GM08714 (cell line): ENCODE data around the gene VSIG4.

Experiments used
- H3K4me3 ChIP-seq: fragments of 200-500 bp; sonication (Bioruptor generic); 2 replicates; pipeline ENCODE4 v1.5.1; 2014; ENCODE audit warnings: mild to moderate bottlenecking, low read length, inconsistent platforms
- ZNF274 ChIP-seq: IDR thresholded peaks from 2 replicates; pipeline ENCODE4 v1.6.1; 2012; ENCODE audit warnings: mild to moderate bottlenecking, low read depth, low read length

The VSIG4 gene

GRCh38 chrX:66008328-66008970 is 31.4 kb downstream of the VSIG4 start:
- no peak for TF ChIP-seq ZNF274
- no peak overlapping the region for H3K4me3 ChIP-seq

DNA sequence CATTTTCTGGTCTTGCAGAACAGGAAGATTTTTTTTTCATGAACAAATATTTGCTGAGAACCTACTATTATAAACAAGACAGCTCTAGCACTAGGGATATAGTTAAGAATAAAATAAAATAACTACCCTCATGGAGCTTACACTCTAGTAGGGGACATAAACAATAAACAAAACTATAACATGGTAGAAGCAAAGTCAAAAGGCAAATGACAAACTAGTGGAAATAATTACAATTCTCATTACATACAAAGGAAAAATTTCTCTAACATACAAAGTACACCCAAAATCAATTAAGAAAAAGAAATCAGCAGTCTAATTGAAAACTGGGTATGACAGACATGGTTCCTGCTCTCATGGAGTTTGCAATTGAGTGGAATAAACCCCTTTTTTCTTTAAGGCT is 32.0 kb downstream of the VSIG4 start:
- TF ChIP-seq ZNF274: no peak
- no peak overlapping the region for H3K4me3 ChIP-seq

GRCh38 chrX:66005830-66006449 is 33.9 kb downstream of the VSIG4 start:
- H3K4me3 ChIP-seq: no peak overlapping the region
- no peak for TF ChIP-seq ZNF274

GRCh38 chrX:66004928-66005829 is 34.7 kb downstream of the VSIG4 start:
- H3K4me3 ChIP-seq: no peak overlapping the region
- TF ChIP-seq ZNF274: no peak

GRCh38 chrX:66002824-66003680 is 36.8 kb downstream of the VSIG4 start:
- H3K4me3 ChIP-seq: no peak overlapping the region
- TF ChIP-seq ZNF274: no peak

DNA sequence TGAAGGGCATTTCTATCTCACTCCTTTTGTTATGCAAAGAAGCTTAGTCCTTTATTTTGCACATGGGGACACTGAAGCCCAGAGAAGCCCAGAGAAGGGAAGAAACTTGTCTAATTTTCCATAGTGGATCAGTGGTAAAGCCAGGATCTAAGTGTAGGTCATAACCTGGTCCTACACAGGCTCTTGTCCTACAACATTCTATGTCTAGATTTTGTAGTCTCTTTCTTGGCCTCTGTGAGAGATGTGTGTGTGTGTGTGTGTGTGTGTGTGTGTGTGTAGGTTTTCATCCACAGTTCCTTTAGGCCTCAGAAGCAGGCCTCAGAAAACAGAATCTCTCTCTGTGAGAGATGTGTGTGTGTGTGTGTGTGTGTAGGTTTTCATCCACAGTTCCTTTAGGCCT is 38.3 kb downstream of the VSIG4 start:
- no peak for TF ChIP-seq ZNF274
- H3K4me3 ChIP-seq: no peak overlapping the region

- TF ChIP-seq ZNF274: no peak
- no peak overlapping the region for H3K4me3 ChIP-seq
Observed at GRCh38 chrX:66000628-66001272, 39.1 kb downstream of the VSIG4 start.

- H3K4me3 ChIP-seq: no peak overlapping the region
- TF ChIP-seq ZNF274: no peak
Observed at GRCh38 chrX:66000178-66000577, 39.7 kb downstream of the VSIG4 start.

DNA sequence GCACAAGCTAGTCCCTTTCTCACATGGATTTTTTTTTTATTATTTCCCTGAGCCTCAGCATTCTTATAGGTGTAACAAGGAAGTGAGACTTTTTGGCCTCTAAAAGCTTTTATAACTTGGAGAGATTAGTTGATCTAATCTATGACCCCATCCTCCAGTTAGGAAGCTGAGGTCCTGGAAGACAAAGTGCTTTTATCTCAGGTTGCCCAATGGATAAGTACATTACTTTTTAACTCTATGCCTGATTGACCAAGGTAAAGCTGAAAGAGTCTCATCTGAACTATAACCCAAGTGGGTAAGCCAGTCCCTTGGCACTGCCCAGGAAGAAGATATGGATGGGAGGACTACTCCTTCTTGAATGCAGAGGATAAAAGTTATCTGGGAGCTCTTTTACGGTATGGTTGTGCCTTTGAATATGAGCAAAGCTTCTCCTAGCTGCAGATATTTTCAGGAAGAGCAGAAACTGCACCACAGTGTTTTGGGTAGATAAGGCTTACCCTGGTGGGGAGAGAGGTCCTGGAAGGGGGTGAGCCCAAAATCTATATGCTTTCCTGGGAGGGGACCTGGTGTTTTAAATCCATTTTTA is 40.2 kb downstream of the VSIG4 start:
- TF ChIP-seq ZNF274: no peak
- H3K4me3 ChIP-seq: no peak overlapping the region

- no peak overlapping the region for H3K4me3 ChIP-seq
- no peak for TF ChIP-seq ZNF274
Observed at GRCh38 chrX:65999029-65999562, 40.8 kb downstream of the VSIG4 start.

GRCh38 chrX:65997978-65998717 is 41.7 kb downstream of the VSIG4 start:
- H3K4me3 ChIP-seq: no peak overlapping the region

More at GRCh38 chrX:65997978-65998717, 41.7 kb downstream of the VSIG4 start:
- TF ChIP-seq ZNF274: no peak
